Stimulated activated CD8-positive, alpha-beta memory T cell treated with anti-CD3 and anti-CD28 coated beads, Interleukin-4, amount 100 ng/mL, for 1 hour (primary cell): Measurements from ENCODE around the gene SMPD3.
"Not testable (repeated sequence)": the region's sequence is repeated elsewhere in the genome, so short reads cannot be mapped to it uniquely, and the experiment has no call there.

Experiments
- DNase-seq, 2 donors: peaks; one replicate each; pipeline ENCODE4 v3.0.0-alpha.2; 2020; ENCODE audit warnings: low read depth in 2 of 2, low spot score in 1 of 2

The SMPD3 gene

GRCh38 chr16:68448360-68448970, at the start of gene SMPD3:
SMPD3 (minus strand) TSS chr16:68448508; CDS start chr16:68372181, 76,327 bp downstream.
- DNase-seq: peak; percentile 92 to 96

GRCh38 chr16:68496689-68497088, 48.4 kb upstream of the SMPD3 start:
- DNase-seq: no peak

GRCh38 chr16:68494261-68494660, 46.0 kb upstream of the SMPD3 start:
- not testable (repeated sequence) for DNase-seq

- no peak for DNase-seq
Observed at GRCh38 chr16:68493412-68494070, 45.2 kb upstream of the SMPD3 start.

GRCh38 chr16:68492543-68493411, 44.5 kb upstream of the SMPD3 start:
- DNase-seq: no peak

- no peak for DNase-seq
Observed at GRCh38 chr16:68492151-68492542, 43.8 kb upstream of the SMPD3 start.

GRCh38 chr16:68491576-68491950, 43.3 kb upstream of the SMPD3 start:
- no peak for DNase-seq

GRCh38 chr16:68490829-68491575, 42.7 kb upstream of the SMPD3 start:
- no peak for DNase-seq

- DNase-seq: no peak
Observed at GRCh38 chr16:68490358-68490757, 42.0 kb upstream of the SMPD3 start.

- DNase-seq: no peak
Observed at GRCh38 chr16:68488554-68488953, 40.2 kb upstream of the SMPD3 start.

GRCh38 chr16:68487669-68488068, 39.4 kb upstream of the SMPD3 start:
- no peak for DNase-seq

GRCh38 chr16:68487203-68487514, 38.9 kb upstream of the SMPD3 start:
- no peak for DNase-seq

- DNase-seq: no peak
Observed at GRCh38 chr16:68486502-68487202, 38.3 kb upstream of the SMPD3 start.

- DNase-seq: no peak
Observed at GRCh38 chr16:68481636-68482035, 33.3 kb upstream of the SMPD3 start.

GRCh38 chr16:68480084-68480995, 32.0 kb upstream of the SMPD3 start:
- no peak for DNase-seq

- DNase-seq: no peak
Observed at GRCh38 chr16:68479271-68479670, 31.0 kb upstream of the SMPD3 start.

GRCh38 chr16:68478526-68479250, 30.4 kb upstream of the SMPD3 start:
- no peak for DNase-seq

GRCh38 chr16:68475071-68475470, 26.8 kb upstream of the SMPD3 start:
- DNase-seq: no peak

- DNase-seq: no peak
Observed at GRCh38 chr16:68473358-68474070, 25.2 kb upstream of the SMPD3 start.
